GM21528 (cell line): ENCODE results near the gene RPS6KB2.
"Not testable (repeated sequence)": the region's sequence is repeated elsewhere in the genome, so short reads cannot be mapped to it uniquely, and the experiment has no call there.

Source experiments
- ATAC-seq: cut with Tn5 transposase; IDR thresholded peaks from one replicate; pipeline ENCODE4 v1.9.1; 2021; ENCODE audit warnings: mild to moderate bottlenecking, moderate library complexity; ENCODE audit not compliant: unreplicated experiment, low FRiP score

Gene RPS6KB2

DNA sequence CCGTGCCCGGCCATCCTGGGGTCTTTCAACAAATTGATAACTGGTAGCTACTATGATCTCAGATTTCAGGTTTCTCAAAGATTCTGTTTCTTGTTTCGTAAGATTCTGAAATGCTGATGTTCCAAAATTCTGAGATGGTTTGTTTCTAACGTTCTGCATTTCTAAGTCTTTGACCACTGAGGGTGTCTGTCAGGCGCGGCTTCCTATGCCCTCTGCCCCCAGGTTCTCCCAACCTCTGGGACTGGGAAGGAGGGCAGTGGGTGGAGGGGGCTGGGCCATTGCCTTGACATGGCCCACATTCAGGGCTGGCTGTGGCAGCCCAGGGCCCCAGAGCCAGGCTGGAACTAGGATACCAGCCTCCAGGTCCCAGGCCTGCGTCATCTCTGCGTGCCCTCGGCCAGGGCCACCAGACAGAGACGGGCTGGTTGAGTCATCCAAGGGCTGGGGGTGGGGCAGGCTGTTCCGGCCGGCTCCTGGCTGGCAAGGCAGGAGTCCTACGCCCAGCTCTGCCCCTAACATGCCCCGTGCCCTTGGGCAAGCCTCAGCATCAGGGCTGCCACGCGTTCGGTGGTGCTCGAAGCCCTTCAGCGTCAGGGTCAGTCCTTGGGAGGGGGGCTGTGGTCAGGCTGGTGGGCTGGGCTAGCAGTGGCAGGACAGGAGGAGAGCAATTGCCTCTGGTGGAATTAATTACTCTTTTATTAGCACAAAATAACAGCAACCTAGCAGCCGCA, 35.6 kb downstream of the RPS6KB2 start:
- ATAC-seq = no peak

DNA sequence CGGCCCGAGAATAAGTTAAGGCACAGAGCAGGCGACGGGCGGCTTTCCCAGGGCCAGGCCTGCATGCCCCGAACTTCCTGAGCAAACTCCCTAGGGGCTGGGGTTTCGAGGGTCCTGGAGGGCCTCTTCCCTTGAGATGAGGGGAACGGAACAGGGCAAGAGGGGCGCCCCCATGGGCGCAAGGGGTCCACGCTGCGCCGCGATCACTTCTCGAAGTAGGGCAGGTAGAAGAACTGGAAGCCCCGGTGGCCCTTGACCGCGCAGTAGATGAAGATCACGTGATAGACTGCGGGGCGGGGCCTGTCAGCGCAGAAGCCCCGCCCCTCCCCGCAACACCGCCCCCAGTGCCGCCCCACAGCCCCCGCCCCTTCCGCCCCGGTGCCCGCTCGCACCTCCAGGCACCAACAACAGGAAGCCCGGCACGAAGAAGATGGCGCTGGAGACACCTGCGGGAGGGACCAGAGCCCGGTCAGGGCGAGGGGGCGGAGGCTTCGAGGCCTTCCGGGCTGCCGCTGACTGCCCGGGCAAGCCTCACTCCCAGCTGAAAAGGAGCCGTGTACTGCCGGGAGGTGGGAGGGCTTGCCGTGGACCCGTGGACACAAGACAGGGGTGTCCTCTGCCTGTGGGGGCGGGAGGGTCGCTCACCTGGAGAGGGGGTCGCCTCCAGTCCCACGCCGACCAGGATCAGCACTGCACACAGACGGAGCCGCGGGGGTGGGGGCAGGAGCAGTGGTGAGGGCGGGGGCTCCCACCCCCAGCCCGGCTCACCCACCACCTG, 36.3 kb downstream of the RPS6KB2 start:
- ATAC-seq = peak; percentile 52

DNA sequence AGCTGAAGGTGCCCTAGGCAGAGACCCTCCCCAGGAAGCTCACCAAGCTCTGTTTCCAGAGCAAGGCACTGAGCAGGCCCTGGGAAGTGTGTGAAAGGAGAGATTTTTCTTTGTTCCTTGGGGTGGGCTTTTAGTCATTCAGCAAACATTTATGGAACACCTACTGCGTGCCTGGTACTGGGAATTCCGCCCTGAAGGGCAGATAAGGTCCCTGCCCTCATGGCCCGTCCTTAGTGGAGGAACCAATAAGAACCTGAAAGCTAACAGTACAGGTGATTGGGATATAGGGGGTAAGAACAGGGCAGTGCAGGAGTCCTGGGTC, 36.9 kb downstream of the RPS6KB2 start:
- no peak for ATAC-seq

DNA sequence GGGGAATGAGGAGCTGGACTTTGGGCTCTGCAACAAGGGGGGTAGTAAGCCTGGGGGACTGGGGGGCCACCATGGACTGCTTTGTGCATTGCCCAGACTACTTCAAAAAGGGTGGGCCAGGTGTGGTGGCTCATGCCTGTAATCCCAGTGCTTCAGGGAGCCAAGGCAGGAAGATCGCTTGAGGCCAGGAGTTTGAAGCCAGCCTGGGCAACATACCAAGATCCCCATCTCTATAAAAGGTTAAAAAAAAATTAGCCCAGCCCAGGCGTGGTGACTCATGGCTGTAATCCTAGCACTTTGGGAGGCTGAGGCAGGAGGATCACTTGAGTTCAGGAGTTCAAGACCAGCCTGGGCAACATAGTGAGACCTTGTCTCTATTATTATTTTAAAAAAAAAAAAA, 37.2 kb downstream of the RPS6KB2 start:
- not testable (repeated sequence) for ATAC-seq

DNA sequence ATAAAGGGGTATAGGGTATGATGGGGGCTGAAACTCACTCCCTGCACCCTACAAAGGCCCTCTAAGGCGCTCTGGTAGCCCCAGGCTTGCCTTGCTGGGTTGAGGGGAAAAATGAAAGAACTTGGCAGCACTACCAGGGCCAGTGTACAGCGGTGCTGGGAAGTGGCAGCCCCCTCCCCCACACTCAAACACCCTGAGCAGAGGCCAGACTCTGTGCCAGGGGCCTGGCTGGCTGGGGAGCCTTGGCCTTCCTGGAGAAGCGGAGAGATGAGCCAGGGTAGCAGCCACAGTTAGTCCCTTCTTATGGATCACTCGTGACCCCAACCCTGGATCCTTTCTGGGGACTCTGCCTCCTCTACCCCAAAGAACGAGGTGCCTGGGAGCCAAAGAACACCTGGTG, 38.1 kb downstream of the RPS6KB2 start:
- ATAC-seq = no peak

DNA sequence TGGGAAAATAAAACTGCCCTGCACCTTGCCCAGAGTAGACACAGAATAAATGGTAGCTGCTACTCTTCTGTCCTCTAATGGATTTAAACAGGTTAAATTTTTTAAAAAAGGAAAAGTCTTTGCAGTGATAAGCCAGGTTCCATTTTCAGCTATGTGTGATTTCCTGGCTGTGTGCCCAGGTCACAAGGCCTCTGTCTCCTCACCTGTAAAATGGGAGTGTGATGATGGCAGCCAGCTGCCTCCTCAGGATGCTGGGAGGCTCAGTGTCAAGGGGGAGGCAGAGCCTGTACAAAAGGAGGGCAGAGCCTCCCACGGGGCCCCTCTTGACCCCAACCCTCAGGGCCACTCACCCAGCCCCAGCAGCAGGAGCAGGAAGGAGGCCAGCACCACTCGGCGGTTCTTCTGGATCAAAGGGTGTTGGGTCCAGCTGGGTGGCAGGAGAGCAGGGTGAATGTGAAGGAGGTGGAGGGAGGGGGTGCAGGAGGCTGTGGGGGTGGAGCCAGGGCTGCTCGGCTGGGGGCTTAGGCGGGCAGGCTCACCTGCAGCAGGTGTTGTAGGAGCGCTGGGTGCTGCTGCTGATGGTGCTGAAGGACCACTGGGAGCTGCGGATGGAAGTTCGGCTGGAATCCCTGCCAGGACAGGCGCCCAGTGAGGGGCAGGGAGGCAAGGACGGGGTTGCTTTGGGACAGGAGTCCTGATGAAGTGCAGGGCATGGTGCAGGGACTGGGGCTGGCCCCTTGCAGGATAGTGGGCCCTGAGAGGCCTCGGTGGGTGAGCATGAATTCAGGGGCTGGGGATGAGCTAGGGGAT, 38.9 kb downstream of the RPS6KB2 start:
- no peak for ATAC-seq

DNA sequence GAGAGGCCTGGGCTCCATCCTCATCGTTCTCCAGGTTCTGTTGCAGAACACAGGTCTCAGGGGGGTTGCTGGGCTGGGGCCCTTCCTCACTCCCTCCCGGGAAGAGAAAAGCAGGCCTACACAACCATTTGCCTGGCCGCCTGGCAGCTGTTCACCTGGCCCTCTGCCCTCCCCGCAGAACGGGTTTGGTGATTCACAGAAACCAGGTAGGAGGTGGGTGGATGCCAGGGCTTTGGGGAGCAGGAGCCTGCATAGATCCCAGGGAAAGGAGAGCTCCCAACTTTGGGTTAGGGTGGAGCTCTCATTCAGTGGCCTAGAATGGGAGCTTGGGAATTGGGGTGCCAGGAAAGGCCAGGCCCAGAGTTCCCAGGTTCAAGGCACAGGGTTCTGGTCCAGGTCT, 39.8 kb downstream of the RPS6KB2 start:
- ATAC-seq = no peak

DNA sequence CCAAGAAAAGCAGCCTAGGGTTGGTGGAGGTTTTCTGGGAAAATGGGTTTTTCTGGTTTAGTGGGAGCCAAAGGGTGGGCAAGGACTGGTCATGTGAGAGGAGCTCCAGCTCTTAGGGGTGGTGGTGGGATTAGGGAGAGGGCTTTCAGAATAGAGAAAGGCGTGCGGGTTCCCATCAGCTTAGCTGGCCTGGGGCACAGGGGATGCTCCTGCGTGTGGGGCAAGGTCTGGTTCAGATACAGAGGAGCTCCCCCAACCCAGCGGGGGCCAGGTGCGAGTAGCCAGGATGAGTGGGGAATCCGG, 40.1 kb downstream of the RPS6KB2 start:
- ATAC-seq = no peak

DNA sequence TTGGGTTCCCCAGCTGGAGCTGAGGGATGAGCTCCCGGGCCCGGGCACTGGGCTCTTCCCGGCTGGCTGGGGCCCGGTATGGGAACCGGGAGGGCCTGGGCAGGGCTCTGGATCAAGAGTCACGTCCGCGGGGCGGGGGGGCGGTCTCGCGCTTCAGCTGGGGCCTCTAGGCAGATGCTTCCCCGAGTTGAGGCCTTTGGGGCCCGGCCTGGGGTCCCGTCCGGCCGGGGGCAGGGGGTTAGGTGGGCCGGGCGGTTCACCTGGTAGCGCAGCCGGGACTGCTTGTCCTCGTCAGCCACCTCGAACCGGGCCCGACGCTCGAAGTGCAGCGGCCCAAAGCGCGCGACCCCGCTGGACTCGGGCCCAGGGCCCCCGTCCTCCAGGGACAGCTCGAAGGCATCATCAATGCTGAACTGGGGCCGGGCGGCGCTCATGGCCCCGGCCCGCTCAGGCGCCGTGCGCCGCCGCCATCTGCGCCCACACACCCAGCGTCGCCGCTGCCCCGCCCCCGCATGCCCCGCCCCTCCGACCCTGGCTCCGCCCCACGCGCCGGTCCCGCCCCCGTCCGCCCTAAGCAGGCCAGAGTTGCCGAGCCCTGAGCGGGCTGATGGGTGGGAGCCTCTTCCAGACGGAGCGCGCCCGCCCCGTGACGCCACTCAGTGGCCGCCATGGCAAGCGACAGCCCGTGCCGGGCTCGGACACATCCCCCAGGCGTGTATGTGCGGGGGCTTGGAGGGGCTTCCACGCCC, 40.6 kb downstream of the RPS6KB2 start, which contains the start of gene TMEM134:
TMEM134 (minus strand) TSS at position 493 of the 749 bp plus-strand sequence; CDS start at position 434, 59 bp downstream.
- ATAC-seq = no peak

DNA sequence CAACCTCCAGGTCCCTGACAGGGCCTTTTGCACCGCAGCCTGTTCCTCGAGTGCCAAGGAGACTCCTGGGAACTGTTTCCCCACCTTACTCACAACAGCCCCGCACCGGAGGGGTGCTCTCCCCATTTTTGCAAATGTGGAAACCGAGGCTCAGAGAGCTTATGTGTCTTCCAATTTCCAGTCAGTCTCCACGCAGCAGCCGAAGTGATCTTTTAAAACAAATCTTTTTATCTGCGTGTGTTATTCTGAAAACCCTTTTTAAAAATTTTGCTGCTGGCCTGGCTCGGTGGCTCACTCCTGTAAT, 41.2 kb downstream of the RPS6KB2 start:
- ATAC-seq = no peak

DNA sequence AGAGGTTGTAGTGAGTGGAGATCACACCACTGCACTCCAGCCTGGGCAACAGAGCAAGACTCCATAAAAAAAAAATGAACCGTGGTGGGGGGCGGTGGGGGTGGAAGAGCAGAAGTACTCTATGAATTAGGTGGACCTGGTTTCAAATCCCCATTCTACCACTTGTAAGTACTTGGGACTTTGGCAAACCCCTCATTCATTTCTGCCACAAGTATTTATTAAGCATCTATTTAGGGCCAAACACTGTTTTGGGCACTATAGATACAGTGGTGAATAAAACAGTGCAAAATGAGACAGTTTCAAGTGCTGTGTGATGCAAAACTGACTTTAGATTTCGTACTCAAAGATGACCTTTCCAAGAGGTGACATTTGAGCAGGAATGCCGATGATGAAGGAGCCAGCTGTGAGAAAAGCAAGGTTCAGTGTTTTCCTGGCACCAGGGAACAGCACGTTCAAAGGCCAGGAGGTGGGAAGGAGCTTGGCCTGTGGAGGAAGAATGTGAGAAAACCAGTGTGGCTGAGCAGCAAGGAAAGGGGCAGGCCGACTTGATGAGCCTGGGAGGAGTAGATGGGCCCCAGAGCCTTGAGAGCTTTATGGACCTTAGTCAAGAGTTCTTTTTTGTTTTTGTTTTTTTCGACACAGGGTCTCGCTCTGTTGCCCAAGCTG, 42.2 kb downstream of the RPS6KB2 start:
- no peak for ATAC-seq

DNA sequence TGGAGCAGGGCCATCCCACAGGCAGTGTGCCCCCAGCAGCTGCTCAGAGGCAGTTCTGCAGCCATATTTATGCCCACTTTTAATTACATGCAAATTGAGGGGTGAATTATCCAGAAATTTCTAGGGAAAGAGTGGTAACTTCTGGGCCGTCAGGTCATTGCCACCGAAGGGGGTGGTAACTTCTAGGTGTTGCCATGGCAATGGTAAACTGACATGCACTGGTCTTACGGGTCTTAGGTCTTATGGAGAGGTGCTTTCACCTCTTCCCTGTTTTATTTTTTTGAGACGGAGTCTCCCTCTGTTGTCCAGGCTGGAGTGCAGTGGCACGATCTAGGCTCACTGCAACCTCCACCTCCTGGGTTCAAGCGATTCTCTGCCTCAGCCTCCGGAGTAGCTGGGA, 44.6 kb downstream of the RPS6KB2 start:
- no peak for ATAC-seq

DNA sequence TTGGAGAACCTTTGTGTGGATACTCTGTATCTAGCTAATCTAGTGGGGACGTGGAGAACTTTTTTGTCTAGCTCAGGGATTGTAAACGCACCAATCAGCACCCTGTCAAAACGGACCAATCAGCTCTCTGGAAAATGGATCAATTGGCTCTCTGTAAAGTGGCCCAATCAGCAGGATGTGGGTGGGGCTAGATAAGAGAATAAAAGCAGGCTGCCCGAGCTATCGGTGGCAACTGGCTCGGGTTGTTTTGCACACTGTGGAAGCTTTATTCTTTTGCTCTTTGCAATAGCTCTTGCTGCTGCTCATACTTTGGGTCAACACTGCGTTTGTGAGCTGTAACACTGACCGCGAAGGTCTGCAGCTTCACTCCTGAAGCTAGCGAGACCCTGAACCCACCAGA, 48.4 kb downstream of the RPS6KB2 start:
- ATAC-seq = not testable (repeated sequence)

DNA sequence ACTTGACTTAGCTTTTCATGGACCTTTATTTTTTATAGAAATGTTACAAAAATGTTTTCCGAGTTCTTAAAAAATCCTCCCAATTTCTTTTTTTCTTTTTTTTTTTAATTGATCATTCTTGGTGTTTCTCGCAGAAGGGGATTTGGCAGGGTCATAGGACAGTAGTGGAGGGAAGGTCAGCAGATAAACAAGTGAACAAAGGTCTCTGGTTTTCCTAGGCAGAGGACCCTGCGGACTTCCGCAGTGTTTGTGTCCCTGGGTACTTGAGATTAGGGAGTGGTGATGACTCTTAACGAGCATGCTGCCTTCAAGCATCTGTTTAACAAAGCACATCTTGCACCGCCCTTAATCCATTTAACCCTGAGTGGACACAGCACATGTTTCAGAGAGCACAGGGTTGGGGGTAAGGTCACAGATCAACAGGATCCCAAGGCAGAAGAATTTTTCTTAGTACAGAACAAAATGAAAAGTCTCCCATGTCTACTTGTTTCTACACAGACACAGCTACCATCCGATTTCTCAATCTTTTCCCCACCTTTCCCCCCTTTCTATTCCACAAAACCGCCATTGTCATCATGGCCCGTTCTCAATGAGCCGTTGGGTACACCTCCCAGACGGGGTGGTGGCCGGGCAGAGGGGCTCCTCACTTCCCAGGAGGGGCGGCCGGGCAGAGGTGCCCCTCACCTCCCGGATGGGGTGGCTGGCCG, 49.2 kb downstream of the RPS6KB2 start:
- not testable (repeated sequence) for ATAC-seq

DNA sequence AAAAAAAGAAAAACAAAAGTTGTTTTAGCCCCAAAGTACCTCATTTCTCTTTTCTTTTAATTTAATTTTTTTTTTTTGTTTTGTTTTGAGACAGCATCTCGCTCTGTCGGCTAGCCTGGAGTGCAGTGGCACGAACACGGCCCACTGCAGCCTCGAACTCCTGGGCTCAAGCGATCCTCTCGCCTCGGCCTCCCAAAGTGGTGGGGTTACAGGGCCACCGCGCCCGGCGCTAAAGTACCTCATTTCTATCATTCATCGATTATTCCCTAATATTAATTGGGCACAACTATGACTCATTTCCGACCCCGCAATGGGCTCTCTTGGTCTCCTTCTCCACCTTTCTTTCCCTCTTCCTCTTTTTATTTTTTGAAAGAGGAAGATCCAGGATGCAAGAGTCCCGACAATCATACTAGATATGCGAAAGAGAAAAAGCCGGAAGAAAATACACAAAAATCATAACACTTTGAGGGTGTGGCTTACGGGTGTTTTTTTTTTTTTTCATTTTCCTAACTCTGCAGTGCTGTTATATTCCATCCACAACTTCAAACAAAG, 54.1 kb downstream of the RPS6KB2 start:
- ATAC-seq = peak; percentile 1

DNA sequence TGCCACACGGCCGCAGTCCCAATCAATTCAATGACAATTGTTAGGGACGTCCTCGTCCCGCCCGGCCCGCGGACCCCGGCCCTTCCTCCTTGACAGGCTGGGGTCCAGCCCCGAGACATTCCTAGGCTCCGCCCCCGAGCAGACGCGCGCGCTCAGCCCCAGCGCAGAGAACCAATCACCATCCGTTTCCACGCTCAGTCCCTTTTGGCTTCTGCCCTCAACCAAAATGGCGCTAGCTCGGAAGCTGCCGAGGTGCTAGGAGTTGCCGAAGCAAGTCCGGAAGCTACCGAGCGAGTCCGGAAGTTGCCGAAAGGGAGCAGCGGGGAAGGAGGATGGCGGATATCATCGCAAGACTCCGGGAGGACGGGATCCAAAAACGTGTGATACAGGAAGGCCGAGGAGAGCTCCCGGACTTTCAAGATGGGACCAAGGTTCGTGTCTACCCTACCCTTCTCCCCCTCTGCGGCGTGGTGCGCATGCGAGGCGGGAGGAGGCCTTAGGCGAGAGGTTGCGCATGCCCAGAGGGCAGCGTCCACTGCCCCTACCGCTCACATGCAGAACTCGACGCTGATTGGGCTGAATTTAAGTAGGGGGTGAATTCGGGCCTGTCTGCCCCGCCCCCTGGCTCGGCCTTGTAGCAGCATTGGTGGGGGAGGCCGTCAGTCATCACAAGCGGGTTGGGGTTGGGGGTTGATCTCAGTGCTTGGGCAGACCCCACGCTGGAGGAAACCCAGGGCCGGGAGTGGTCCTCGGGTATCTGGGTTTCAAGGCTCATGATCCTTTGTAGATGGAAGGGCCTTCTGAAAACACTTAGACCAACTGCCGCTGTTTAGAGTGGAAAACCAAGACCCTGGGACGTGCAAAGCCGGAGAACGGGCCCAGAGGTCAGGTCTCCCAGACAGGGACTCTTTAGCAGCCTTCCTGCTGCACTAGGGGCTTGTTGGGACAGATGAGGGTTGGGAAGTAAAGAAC, 54.8 kb downstream of the RPS6KB2 start, which contains the start of gene AIP:
AIP (plus strand) TSS at position 200 of the 972 bp plus-strand sequence; CDS start at position 333, 133 bp downstream.
- ATAC-seq = peak; percentile 70

DNA sequence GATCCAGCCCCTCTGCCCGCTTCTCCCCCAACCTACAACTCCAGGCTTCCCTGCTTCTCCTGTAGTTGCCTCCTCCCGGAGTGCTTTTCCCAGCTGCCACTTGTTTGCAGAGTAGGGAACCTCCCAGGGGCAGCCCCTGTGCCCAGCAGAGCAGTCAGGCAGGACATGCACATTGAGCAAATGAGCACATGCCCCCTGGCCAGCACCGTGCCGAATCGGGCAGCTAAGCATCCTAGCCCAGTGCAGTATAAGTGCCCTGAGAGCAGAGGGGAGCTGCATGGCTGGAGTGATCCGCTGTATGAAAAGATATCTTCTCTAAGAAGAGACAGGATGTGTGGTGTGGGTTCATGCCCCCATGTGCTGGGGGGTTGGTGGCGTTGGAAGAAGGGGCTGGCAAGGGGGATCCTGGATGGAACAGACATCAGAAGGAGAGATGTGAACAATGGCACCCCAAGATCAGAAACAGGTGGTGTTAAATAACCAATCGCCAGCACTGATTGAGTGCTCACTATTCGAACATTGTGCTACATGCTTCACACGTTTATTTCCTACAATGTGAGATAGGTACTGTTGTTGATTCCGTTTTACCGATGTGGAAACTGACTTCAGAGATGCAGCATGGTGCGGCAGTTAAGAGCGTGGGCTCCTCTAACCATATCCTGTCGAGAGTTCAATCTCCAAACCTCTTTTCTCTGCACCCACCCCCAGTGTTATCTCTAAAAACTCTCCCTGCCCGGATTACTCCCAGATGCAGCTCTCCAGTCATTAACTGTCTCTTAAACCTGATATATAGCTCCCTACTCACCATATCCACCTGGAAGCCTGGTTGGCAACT, 55.8 kb downstream of the RPS6KB2 start:
- ATAC-seq = no peak
